H9 (cell line): Measurements from ENCODE around the gene SHISA8. TPM values are rescaled to one million over a fixed set of nuclear protein-coding genes. Genes with fewer than 3 reads are reported as not detected.

ENCODE experiments used
- DNase-seq: peaks from one replicate; pipeline ENCODE4 v3.0.0-alpha.2; 2017
- H2AFZ ChIP-seq: one replicate; pipeline ENCODE4 v1.6.1; 2013; ENCODE audit warnings: mild to moderate bottlenecking, low read length, control low read depth, moderate library complexity
- H2AK5ac ChIP-seq: 2 replicates; pipeline ENCODE4 v1.6.1; 2013; ENCODE audit warnings: low read length, control low read depth, mixed read lengths; ENCODE audit not compliant: insufficient read length
- H2BK120ac ChIP-seq: one replicate; pipeline ENCODE4 v1.6.1; 2013; ENCODE audit warnings: low read depth, mild to moderate bottlenecking, low read length, control low read depth, inconsistent platforms; ENCODE audit not compliant: poor library complexity, severe bottlenecking
- H2BK12ac ChIP-seq: 2 replicates; pipeline ENCODE4 v1.6.1; 2013; ENCODE audit warnings: low read length, control low read depth, mixed read lengths, low read depth; ENCODE audit not compliant: insufficient read length
- H2BK15ac ChIP-seq: 2 replicates; pipeline ENCODE4 v1.6.1; 2013; ENCODE audit warnings: low read depth, low read length, control low read depth
- H2BK20ac ChIP-seq: one replicate; pipeline ENCODE4 v1.6.1; 2013; ENCODE audit warnings: low read depth, mild to moderate bottlenecking, low read length, control low read depth, inconsistent platforms; ENCODE audit not compliant: poor library complexity, severe bottlenecking
- H2BK5ac ChIP-seq: 2 replicates; pipeline ENCODE4 v1.6.1; 2013; ENCODE audit warnings: low read length, control low read depth, mixed read lengths; ENCODE audit not compliant: insufficient read length
- H3K14ac ChIP-seq: 2 replicates; pipeline ENCODE4 v1.6.1; 2013; ENCODE audit warnings: low read length, control low read depth; ENCODE audit not compliant: insufficient read depth
- H3K18ac ChIP-seq: 2 replicates; pipeline ENCODE4 v1.6.1; 2013; ENCODE audit warnings: low read depth, mild to moderate bottlenecking, mixed read lengths, low read length, control low read depth; ENCODE audit not compliant: insufficient read length
- H3K23ac ChIP-seq: 2 replicates; pipeline ENCODE4 v1.6.1; 2013; ENCODE audit warnings: low read length, control low read depth, mixed read lengths, low read depth; ENCODE audit not compliant: insufficient read length
- H3K23me2 ChIP-seq: 2 replicates; pipeline ENCODE4 v1.6.1; 2013; ENCODE audit warnings: low read depth, mild to moderate bottlenecking, mixed read lengths, low read length, control low read depth; ENCODE audit not compliant: insufficient read length, poor library complexity, severe bottlenecking
- H3K27ac ChIP-seq: 2 replicates; pipeline ENCODE4 v1.5.1; 2013; ENCODE audit warnings: low read length, control low read depth, mixed read lengths, low read depth; ENCODE audit not compliant: insufficient read length
- H3K27me3 ChIP-seq: 2 replicates; pipeline ENCODE4 v1.6.1; 2013; ENCODE audit warnings: low read length, control low read depth, inconsistent platforms; ENCODE audit not compliant: insufficient read depth
- H3K4ac ChIP-seq: 2 replicates; pipeline ENCODE4 v1.6.1; 2013; ENCODE audit warnings: low read depth, mild to moderate bottlenecking, control low read depth, inconsistent platforms, low read length, moderate library complexity
- H3K4me1 ChIP-seq: 2 replicates; pipeline ENCODE4 v1.6.1; 2013; ENCODE audit warnings: low read length, control low read depth, inconsistent platforms; ENCODE audit not compliant: insufficient read depth
- H3K4me2 ChIP-seq: 2 replicates; pipeline ENCODE4 v1.6.1; 2013; ENCODE audit warnings: low read length, control low read depth, mixed read lengths; ENCODE audit not compliant: insufficient read length, insufficient read depth
- H3K56ac ChIP-seq: 2 replicates; pipeline ENCODE4 v1.6.1; 2013; ENCODE audit warnings: low read depth, mild to moderate bottlenecking, mixed read lengths, low read length, control low read depth; ENCODE audit not compliant: insufficient read length
- H3K79me1 ChIP-seq: 2 replicates; pipeline ENCODE4 v1.6.1; 2013; ENCODE audit warnings: low read depth, mild to moderate bottlenecking, moderate library complexity, low read length, control low read depth, inconsistent platforms; ENCODE audit not compliant: insufficient read depth, poor library complexity, severe bottlenecking
- H3K79me2 ChIP-seq: 2 replicates; pipeline ENCODE4 v1.6.1; 2013; ENCODE audit warnings: low read length, control low read depth, inconsistent platforms; ENCODE audit not compliant: insufficient read depth
- H3K9ac ChIP-seq: 2 replicates; pipeline ENCODE4 v1.6.1; 2013; ENCODE audit warnings: low read length, control low read depth, mixed read lengths; ENCODE audit not compliant: insufficient read length; ENCODE audit errors: extremely low read depth
- H3K9me3 ChIP-seq: one replicate; pipeline ENCODE4 v1.6.1; 2013; ENCODE audit warnings: low read depth, low read length, inconsistent platforms; ENCODE audit not compliant: control insufficient read depth
- H3T11ph ChIP-seq: one replicate; pipeline ENCODE4 v1.6.1; 2013; ENCODE audit warnings: mild to moderate bottlenecking, low read length, control low read depth, inconsistent platforms
- H4K20me1 ChIP-seq: one replicate; pipeline ENCODE4 v1.6.1; 2013; ENCODE audit not compliant: control insufficient read depth, insufficient read length, insufficient read depth
- H4K5ac ChIP-seq: 2 replicates; pipeline ENCODE4 v1.6.1; 2013; ENCODE audit warnings: low read depth, mild to moderate bottlenecking, mixed read lengths, low read length, control low read depth; ENCODE audit not compliant: insufficient read length
- H4K8ac ChIP-seq: replicated peaks from 2 replicates; pipeline ENCODE4 v1.6.1; 2013; ENCODE audit warnings: low read length, control low read depth, mixed read lengths, low read depth; ENCODE audit not compliant: insufficient read length
- H4K91ac ChIP-seq: 2 replicates; pipeline ENCODE4 v1.6.1; 2013; ENCODE audit warnings: low read depth, mild to moderate bottlenecking, moderate library complexity, mixed read lengths, low read length, control low read depth; ENCODE audit not compliant: insufficient read length
- H3K27ac Mint-ChIP-seq, 3 experiments: 2 replicates in 2 of 3; 3 replicates in 1 of 3; pipeline ENCODE4 v1.8.0; 2020 to 2021; ENCODE audit warnings: mixed read lengths in 3 of 3, mild to moderate bottlenecking in 1 of 3, moderate library complexity in 1 of 3
- H3K27me3 Mint-ChIP-seq: 2 replicates; pipeline ENCODE4 v1.8.0; 2021; ENCODE audit warnings: low read depth, mild to moderate bottlenecking, moderate library complexity, mixed read lengths
- H3K36me3 Mint-ChIP-seq, 3 experiments: 2 replicates in 2 of 3; 3 replicates in 1 of 3; pipeline ENCODE4 v1.8.0; 2020 to 2021; ENCODE audit warnings: low read depth in 3 of 3, mixed read lengths in 3 of 3; ENCODE audit not compliant: insufficient read depth in 1 of 3
- H3K4me1 Mint-ChIP-seq, 2 experiments: 2 replicates each; pipeline ENCODE4 v1.8.0; 2020; ENCODE audit warnings: mixed read lengths in 2 of 2
- H3K4me3 Mint-ChIP-seq, 2 experiments: 2 replicates in 1 of 2; 3 replicates in 1 of 2; pipeline ENCODE4 v1.8.0; 2020 to 2021; ENCODE audit warnings: mild to moderate bottlenecking in 2 of 2, mixed read lengths in 2 of 2, moderate library complexity in 1 of 2
- H3K9me3 Mint-ChIP-seq, 2 experiments: 2 replicates in 1 of 2; 3 replicates in 1 of 2; pipeline ENCODE4 v1.8.0; 2020; ENCODE audit warnings: mild to moderate bottlenecking in 2 of 2, mixed read lengths in 2 of 2, moderate library complexity in 1 of 2
- WGBS: extraction: QIAGEN DNeasy Blood & Tissue Kit; methylation state at CpG from one replicate; pipeline ENCODE4 v1.1.7; 2013; ENCODE audit warnings: missing lambda C conversion rate, low lambda C conversion rate, mixed read lengths; ENCODE audit not compliant: insufficient read length; ENCODE audit errors: extremely low coverage; 5-methylcytosine and 5-hydroxymethylcytosine counted together
- total RNA-seq: library from RNA; stranded (reverse); gene quantifications from 2 replicates; pipeline ENCODE4 v1.2.1, GENCODE V29; 2021
- TF ChIP-seq, protein P1 (sequence below): fragments of 200-600 bp; sonication (generic); conservative IDR thresholded peaks from 3 replicates; pipeline ENCODE4 v1.8.0; 2021; ENCODE audit warnings: antibody characterized with exemption, mild to moderate bottlenecking

SHISA8 gene
- total RNA-seq, 1 experiment from 2014 or later = 1.4 TPM

DNA sequence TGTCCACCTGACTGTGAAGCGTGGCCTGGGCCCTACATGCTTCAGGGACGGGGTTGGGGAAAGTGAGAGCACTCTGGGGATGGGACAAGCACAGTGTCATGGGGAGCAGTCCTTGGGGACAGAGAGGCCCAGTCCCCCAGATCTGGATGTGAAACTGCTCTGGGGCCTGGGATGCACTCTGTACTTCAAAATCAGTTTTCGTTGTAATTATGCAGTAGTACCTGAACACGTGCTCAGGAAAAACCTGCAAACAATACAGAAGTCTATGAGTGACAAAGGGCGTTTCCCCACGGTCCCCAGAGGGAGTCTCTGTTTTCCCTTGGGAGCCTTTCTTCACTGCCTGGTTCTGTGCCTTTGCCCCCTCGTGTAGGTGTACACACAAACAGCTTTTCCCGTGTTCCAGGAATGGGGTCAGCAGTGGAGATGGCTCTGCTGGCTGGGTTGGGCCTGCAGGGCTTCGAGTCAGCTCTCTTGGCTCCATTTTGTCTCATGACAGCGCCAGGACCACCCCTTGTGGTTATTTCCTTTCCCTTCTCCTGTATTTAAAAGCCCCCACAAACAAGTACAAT, 16.9 kb upstream of the SHISA8 start:
- Mint-ChIP-seq H3K27me3 (peaks cover 31% of the 10 kb centered on the region), H3K9me3 (no peaks in the 10 kb centered on the region), H3K4me3 (no peak overlapping the region), H3K36me3 (peaks cover 0 to 10% (median 8%) of the 10 kb centered on the region in 3 experiments; a peak in 4 of 7 replicates), H3K27ac (no peak overlapping the region), H3K4me1 (peaks cover 17 to 21% of the 10 kb centered on the region in 2 experiments)
- H3K4me2 ChIP-seq = no peak overlapping the region
- no peaks in the 10 kb centered on the region for H3K4me1 ChIP-seq
- H4K91ac ChIP-seq = no peak overlapping the region
- no peaks in the 10 kb centered on the region for H3K27me3 ChIP-seq
- no peaks in the 10 kb centered on the region for H3K9me3 ChIP-seq
- no peak for DNase-seq
- WGBS = no CpG with 5 or more reads among the region's 10 CpGs
- no peak overlapping the region for H2AFZ ChIP-seq
- TF ChIP-seq, protein P1, sequence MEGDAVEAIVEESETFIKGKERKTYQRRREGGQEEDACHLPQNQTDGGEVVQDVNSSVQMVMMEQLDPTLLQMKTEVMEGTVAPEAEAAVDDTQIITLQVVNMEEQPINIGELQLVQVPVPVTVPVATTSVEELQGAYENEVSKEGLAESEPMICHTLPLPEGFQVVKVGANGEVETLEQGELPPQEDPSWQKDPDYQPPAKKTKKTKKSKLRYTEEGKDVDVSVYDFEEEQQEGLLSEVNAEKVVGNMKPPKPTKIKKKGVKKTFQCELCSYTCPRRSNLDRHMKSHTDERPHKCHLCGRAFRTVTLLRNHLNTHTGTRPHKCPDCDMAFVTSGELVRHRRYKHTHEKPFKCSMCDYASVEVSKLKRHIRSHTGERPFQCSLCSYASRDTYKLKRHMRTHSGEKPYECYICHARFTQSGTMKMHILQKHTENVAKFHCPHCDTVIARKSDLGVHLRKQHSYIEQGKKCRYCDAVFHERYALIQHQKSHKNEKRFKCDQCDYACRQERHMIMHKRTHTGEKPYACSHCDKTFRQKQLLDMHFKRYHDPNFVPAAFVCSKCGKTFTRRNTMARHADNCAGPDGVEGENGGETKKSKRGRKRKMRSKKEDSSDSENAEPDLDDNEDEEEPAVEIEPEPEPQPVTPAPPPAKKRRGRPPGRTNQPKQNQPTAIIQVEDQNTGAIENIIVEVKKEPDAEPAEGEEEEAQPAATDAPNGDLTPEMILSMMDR = no peak
- no peak overlapping the region for H2BK5ac ChIP-seq
- H2BK120ac ChIP-seq = no peak overlapping the region
- no peak overlapping the region for H2BK20ac ChIP-seq
- no peaks in the 10 kb centered on the region for H4K20me1 ChIP-seq
- no peaks in the 10 kb centered on the region for H3K79me2 ChIP-seq
- H3K56ac ChIP-seq = no peak overlapping the region
- H3K14ac ChIP-seq = no peak overlapping the region
- no peak overlapping the region for H3K18ac ChIP-seq
- H4K5ac ChIP-seq = no peak overlapping the region
- H3K23ac ChIP-seq = no peak overlapping the region
- H3K4ac ChIP-seq = no peak overlapping the region
- no peak overlapping the region for H3K27ac ChIP-seq
- no peak overlapping the region for H2BK15ac ChIP-seq
- H3K23me2 ChIP-seq = no peaks in the 10 kb centered on the region
- H4K8ac ChIP-seq = no peak overlapping the region
- no peaks in the 10 kb centered on the region for H3K79me1 ChIP-seq
- no peak overlapping the region for H3T11ph ChIP-seq
- no peak overlapping the region for H3K9ac ChIP-seq
- no peak overlapping the region for H2AK5ac ChIP-seq
- H2BK12ac ChIP-seq = no peak overlapping the region
